ENCODE data around the gene HIPK2. TPM values are rescaled to one million over a fixed set of nuclear protein-coding genes. Genes with fewer than 3 reads are reported as not detected.

HIPK2 gene
- total and polyA plus RNA-seq, 7 donors = 18.1 to 166 (median 78.5) TPM

DNA sequence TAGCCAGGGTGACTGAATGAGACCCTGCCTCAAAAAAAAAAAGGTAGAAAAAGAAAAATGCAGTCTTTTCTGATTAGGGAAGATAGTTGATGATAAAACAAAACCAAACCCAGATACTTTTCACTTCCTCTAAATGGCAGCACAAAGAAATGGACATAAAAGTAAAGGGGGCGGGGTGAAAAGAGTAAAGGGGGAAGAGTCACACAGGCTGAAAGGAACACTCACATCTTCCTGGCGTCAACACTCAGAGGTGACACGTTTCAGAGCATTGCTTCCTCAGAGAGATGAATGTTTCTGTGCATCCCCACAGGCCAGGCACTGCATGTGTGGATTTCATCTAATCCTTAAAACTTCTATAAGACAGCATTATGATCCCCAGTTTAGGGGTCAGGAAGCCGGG lies 81.2 kb downstream of the HIPK2 start:
- Histone ChIP-seq H3K27ac (no peak overlapping the region), H3K4me3 (no peak overlapping the region), H3K4me1 (peaks cover 32% of the 10 kb centered on the region), H3K9me3 (no peaks in the 10 kb centered on the region), H3K36me3 (ENCODE audit: insufficient read depth in 1 of 2, low read depth in 1 of 2) (peaks cover 0 to 7% of the 10 kb centered on the region in 2 donors), H3K27me3 (ENCODE audit: insufficient read depth in 3 of 3, low read length in 2 of 3) (no peaks in the 10 kb centered on the region)
- no peak for DNase-seq
- 71 to 77% (median 74%) methylated on average over 4 of the region's 4 CpGs for WGBS, 3 donors
- ATAC-seq = no peak
- TF ChIP-seq, protein P1, sequence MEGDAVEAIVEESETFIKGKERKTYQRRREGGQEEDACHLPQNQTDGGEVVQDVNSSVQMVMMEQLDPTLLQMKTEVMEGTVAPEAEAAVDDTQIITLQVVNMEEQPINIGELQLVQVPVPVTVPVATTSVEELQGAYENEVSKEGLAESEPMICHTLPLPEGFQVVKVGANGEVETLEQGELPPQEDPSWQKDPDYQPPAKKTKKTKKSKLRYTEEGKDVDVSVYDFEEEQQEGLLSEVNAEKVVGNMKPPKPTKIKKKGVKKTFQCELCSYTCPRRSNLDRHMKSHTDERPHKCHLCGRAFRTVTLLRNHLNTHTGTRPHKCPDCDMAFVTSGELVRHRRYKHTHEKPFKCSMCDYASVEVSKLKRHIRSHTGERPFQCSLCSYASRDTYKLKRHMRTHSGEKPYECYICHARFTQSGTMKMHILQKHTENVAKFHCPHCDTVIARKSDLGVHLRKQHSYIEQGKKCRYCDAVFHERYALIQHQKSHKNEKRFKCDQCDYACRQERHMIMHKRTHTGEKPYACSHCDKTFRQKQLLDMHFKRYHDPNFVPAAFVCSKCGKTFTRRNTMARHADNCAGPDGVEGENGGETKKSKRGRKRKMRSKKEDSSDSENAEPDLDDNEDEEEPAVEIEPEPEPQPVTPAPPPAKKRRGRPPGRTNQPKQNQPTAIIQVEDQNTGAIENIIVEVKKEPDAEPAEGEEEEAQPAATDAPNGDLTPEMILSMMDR (IDR thresholded peaks at IDR 0.05) = no peak
- intact Hi-C loops (cut with DNase I) = no loop called here

DNA sequence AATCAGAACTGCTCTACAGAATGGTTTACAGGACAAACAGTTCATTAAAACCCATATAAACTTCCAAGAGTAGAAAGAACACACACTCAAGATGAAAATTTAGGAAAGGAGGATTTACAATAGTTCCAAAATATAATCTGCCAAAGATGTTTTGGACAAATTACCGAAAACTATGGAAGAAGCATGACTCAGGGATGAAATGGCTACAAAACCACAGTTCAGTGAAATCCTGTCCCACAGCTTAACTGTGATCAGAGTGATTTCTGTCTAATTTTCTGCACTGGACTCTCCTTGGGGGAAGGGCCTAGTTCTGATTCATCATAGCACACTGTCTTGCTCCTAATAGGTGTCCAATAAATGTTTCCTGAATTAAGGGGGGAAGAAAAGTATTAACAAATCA lies 82.2 kb downstream of the HIPK2 start:
- H3K4me3 ChIP-seq = no peak overlapping the region
- peaks cover 42% of the 10 kb centered on the region for H3K4me1 ChIP-seq
- H3K9me3 ChIP-seq = no peaks in the 10 kb centered on the region
- WGBS, 3 donors = 76 to 86% (median 78%) methylated on average over 1 of the region's 1 CpG
- TF ChIP-seq, protein P1 (IDR thresholded peaks at IDR 0.05) = no peak
- ATAC-seq (no peak), DNase-seq (no peak)
- no peaks in the 10 kb centered on the region for H3K27me3 ChIP-seq (ENCODE audit: insufficient read depth in 3 of 3, low read length in 2 of 3)
- H3K36me3 ChIP-seq (ENCODE audit: insufficient read depth in 1 of 2, low read depth in 1 of 2) = peaks cover 0 to 7% of the 10 kb centered on the region in 2 donors
- H3K27ac ChIP-seq = no peak overlapping the region
- intact Hi-C loops (cut with DNase I) = no loop called here

DNA sequence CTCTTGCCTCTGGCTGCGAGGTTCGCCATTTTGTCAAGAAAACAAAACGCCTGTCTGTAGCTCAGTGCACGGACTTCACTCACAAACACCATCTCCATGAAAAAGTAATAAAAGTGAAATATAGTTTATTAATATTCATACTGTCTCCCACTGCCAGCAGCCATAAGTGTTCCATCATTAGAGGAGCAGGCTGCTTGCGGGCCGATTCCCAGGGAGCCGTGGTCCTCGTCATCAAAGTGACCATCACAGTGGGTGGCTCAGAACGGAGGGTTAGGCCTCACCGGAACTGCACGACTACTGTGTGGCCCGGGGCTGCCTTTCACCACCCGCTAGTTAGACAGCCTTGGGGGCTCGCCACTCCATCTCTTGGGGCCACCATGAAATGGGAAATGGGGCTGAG lies 82.7 kb downstream of the HIPK2 start:
- no peak overlapping the region for H3K27ac ChIP-seq
- no peak for ATAC-seq
- no peaks in the 10 kb centered on the region for H3K27me3 ChIP-seq (ENCODE audit: insufficient read depth in 3 of 3, low read length in 2 of 3)
- TF ChIP-seq, protein P1 (IDR thresholded peaks at IDR 0.05) = no peak
- H3K4me1 ChIP-seq = peaks cover 45% of the 10 kb centered on the region
- H3K9me3 ChIP-seq = no peaks in the 10 kb centered on the region
- intact Hi-C loops (cut with DNase I) = no loop called here
- no peak overlapping the region for H3K4me3 ChIP-seq
- H3K36me3 ChIP-seq (ENCODE audit: insufficient read depth in 1 of 2, low read depth in 1 of 2) = peaks cover 0 to 11% of the 10 kb centered on the region in 2 donors
- WGBS, 3 donors = 90 to 97% (median 94%) methylated on average over 14 of the region's 14 CpGs
- DNase-seq = no peak

DNA sequence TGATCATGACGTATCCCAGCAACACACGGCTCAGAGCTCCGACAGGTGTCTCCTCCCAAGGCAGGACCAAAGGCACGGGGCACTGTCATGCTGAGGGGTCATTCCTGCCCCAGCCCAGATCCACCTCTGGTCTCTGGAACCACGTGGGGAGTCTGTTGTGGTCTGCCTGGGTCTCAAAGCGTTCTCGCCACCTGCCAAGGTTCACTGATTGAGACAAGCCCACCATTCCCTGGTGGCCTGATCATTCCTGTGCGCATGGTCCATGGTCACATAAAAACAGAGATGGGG lies 83.5 kb downstream of the HIPK2 start:
- no peak for ATAC-seq

More for the DNA sequence above, 83.5 kb downstream of the HIPK2 start:
- no peak overlapping the region for H3K27ac ChIP-seq
- no peak overlapping the region for H3K4me3 ChIP-seq
- H3K9me3 ChIP-seq = no peaks in the 10 kb centered on the region
- H3K36me3 ChIP-seq (ENCODE audit: insufficient read depth in 1 of 2, low read depth in 1 of 2) = peaks cover 0 to 13% of the 10 kb centered on the region in 2 donors
- H3K27me3 ChIP-seq (ENCODE audit: insufficient read depth in 3 of 3, low read length in 2 of 3) = no peaks in the 10 kb centered on the region
- intact Hi-C loops (cut with DNase I) = loop anchor here (5.0 kb wide), 2 partner anchors 37 to 38 kb away; no protein-coding TSS in a partner anchor
- TF ChIP-seq, protein P1 (IDR thresholded peaks at IDR 0.05) = no peak
- 79 to 91% (median 81%) methylated on average over 8 of the region's 8 CpGs for WGBS, 3 donors
- H3K4me1 ChIP-seq = peaks cover 48% of the 10 kb centered on the region
- DNase-seq = no peak

Data from psoas muscle (tissue), 8 donors.